Hematopoietic multipotent progenitor cell treated with erythropoietin and hydrocortisone succinate and interleukin-3 and kit ligand, for 17 days (in vitro differentiated cells): ENCODE measurements around the gene MASP2.
"Not testable (repeated sequence)": the region's sequence is repeated elsewhere in the genome, so short reads cannot be mapped to it uniquely, and the experiment has no call there.

ENCODE experiments used
- DNase-seq: peaks from one replicate; pipeline ENCODE4 v3.0.0-alpha.2; 2015; ENCODE audit warnings: low spot score

Gene MASP2

DNA sequence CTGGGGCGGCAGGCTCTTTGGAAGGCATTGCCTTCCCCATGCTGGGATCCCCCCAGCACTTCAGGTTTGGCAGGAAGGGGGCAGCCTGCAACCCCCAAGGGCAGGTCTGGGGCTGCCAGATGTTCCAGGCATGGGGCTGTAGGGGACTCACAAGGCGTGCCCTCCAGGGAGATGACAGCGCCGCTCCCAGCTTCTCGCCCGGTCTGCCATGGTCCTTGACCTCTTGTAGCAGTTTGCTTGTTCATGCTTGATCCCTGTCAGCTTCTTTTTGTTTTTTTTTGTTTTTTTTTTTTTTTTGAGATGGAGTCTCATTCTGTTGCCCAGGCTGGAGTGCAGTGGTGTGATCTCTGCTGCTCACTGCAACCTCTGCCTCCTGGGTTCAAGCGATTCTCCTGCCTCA lies 56.2 kb downstream of the MASP2 start:
- no peak for DNase-seq

DNA sequence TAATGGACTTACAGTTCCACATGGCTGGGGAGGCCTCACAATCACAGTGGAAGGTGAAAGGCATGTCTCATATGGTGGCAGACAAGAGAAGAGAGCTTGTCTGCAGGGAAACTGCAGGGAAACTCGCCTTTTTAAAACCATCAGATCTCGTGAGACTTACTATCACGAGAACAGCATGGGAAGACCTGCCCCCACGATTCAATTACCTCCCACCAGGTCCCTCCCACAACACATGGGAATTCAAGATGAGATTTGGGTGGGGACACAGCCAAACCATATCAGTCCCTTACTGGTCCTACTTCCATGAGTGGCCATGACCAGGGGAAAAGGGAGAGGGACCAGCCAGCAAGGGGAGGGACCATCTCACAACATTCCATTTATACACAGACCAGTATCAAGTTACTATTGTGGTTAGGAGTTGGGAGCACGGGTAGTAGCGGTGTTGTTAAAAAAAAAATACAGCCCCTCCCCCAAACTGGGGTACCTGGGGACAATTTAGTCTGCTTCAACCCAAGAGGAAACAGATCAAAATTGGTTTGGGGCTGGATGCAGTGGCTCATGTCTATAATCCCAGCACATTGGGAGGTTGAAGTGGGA lies 57.0 kb downstream of the MASP2 start:
- DNase-seq: not testable (repeated sequence)

DNA sequence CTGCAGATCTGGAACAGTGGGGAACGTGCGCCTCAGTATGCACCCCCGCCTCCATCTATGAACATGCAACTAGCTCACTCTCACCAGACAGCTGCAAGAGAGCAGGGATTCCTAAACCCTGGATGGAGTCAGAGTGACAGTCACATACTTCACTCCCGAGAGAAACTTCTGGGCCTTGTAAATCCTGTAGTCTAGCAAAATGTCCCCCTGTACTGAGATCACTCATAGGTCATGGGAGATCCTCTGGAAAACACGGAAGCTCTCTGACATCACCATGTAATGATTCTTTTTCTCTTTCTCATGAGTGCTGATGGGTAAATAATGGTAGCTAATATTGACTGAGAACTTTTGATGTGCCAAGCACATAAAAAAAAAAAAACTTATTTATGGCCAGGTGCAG lies 57.9 kb downstream of the MASP2 start:
- no peak for DNase-seq

DNA sequence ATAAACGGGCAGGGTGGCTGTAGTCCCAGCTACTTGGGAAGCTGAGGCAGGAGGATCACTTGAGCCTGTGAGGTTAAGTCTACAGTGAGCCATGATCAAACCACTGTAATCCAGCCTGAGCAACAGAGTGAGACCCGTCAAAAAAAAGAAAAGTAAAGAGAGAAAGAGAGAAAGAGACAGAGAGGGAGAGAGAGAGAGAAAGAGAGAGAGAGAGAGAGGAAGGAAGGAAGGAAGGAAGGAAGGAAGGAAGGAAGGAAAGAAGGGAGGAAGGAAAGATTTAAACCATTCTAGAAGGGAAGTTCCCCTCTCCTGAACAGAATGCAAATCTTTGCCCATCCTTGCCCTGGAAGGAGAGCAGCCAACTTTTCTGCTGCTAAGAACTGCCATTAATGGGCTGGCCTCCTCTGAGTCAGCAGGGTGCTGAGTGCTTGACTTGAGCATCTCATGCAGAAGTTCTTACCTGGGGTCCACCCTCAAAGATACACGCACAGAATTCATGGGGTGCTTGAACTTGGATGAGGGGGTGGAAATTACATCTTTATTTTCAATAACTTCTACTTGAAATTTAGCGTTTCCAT lies 59.1 kb downstream of the MASP2 start:
- no peak for DNase-seq

DNA sequence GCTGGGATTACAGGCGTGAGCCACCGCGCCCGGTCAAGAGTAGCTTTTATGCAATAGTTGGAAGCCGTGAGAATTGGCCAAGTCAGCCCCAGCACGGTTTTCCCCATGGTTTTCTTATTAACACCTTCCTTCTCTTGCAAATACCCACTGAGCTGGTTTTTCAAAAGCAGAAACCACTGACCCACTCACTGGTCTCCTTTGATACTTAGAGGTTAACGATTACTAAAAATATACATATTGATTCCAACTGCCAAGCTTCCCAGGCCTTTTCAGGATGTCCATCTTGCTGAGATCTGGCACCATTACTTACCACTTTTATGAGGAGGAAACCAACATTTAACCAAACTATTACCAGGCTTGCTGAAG lies 60.5 kb downstream of the MASP2 start:
- no peak for DNase-seq

DNA sequence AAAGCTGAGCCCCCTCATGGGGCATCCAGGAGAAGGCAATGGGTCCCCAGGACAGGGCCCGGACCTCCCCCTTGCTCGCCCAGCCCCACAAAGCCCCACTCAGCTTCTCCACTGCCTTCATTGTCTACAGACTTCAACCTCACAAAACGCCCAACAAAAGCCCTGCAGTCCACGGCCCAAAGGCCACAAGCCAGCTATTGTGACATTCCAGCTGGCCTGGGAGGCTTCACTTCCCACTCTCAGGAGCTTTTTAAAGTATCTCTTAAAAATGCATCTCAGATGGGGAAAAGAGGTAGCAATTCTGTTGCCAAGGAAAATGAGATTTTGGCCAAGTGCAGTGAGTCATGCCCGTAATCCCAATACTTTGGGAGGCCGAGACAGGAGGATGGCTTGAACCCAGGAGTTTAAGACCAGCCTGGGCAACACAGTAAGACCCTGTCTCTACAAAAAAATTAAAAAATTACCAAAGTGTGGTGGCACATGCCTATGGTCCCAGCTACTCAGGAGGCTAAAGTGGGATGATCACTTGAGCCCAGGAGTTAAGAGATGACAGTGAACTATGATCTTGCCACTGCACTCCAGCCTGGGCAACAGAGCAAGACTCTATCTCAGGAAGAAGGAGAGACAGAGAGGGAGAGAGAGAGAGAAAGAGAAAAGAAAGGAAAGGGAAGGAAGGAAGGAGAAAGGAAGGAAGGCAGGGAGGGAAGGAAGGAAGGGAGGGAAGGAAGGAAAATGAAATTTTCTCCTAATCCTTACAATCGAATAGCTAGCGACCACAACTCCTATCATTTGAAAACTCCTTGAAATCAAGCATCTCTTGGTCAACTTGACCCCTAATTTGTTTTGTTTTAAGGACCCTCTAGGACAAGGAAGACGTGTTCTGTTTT lies 66.0 kb downstream of the MASP2 start:
- no peak for DNase-seq

DNA sequence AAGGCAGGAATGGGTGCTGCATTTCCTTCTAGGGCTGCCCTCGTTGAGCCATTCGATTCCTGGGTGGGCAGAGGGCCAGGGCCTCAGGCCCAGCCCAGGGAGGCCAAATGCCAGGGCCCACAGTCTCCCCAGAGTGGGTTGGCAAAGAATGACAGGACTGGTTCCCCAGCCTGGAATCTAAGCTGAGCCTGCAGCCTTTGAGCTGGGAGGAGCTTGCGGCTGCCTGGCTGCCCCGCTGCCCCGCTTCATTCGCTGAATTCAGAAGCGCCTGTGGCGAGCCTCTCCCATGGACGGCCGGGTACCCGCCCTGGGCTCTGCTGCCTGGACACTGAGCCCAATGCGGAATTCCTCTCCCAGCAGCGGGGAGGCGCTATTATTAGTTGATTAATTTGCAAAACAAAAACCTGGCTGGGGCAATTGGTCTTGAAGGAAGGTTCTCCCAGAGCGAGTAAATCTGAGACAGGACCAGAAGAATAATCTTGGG lies 66.9 kb downstream of the MASP2 start:
- DNase-seq: no peak

DNA sequence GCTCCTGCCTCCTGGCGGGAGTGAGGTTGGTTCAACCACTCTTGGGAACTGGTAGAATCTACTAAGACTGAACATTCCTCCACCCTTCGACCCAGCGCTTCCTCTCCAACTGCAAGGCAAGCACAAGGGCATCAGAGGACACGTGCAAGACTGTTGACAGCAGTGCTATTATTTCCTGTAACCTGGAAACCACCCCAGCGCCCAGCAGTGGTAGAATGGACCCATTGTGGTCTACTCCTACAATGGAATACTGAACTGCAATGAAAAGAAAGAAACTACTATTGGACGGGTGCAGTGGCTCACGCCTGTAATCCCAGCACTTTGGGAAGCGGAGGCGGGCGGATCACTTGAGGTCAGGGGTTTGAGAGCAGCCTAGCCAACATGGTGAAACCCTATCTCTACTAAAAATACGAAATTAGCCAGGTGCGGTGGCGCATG lies 67.5 kb downstream of the MASP2 start:
- no peak for DNase-seq

DNA sequence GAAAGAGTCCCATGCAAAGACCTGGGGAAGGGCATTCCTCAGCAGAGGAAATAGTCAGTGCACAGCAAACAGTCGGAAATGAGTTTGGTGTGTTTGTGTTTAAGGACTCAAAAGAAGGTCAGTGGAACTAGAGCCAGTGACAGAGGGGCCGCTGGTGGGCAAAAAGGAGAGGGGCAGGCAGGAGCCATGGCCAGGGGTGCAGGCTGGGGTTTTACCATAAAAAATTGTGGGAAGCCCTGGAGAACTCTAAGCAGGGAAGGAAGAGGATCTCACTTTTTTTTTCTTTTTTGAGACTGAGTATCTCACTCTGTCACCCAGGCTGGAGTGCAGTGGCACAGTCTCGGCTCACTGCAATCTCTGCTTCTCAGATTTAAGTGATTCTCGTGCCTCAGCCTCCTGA lies 68.3 kb downstream of the MASP2 start:
- DNase-seq: no peak
